Keratinocyte (primary cell): ENCODE measurements around the gene RYR2. TPM values are rescaled to one million over a fixed set of nuclear protein-coding genes. Genes with fewer than 3 reads are reported as not detected.

Experiments
- DNase-seq: peaks from one replicate; pipeline ENCODE4 v3.0.0-alpha.2; 2011; ENCODE audit warnings: low read depth, missing footprints, low spot score
- FAIRE-seq: peaks from 2 replicates; lab custom pipeline; 2011; peaks lifted over from hg19 to GRCh38; lab: Jason Lieb, UNC
- H2AFZ ChIP-seq: 2 replicates; pipeline ENCODE4 v1.6.0; 2012; ENCODE audit warnings: low read length, control low read depth, inconsistent platforms; ENCODE audit not compliant: control insufficient read depth
- H3K27ac ChIP-seq: 2 replicates; pipeline ENCODE4 v1.5.1; 2011; ENCODE audit warnings: low read length; ENCODE audit not compliant: control insufficient read depth, insufficient read depth
- H3K27me3 ChIP-seq: 3 replicates; pipeline ENCODE4 v1.6.0; 2011; ENCODE audit warnings: low read length; ENCODE audit not compliant: control insufficient read depth, insufficient read depth; ENCODE audit errors: extremely low read depth
- H3K36me3 ChIP-seq, 2 experiments: 2 replicates in 1 of 2; 3 replicates in 1 of 2; pipeline ENCODE4 v1.5.1; 2011; ENCODE audit warnings: low read length in 2 of 2, mild to moderate bottlenecking in 1 of 2; ENCODE audit not compliant: control insufficient read depth in 2 of 2, insufficient read depth in 2 of 2; ENCODE audit errors: extremely low read depth in 1 of 2
- H3K4me1 ChIP-seq: 3 replicates; pipeline ENCODE4 v1.5.1; 2011; ENCODE audit warnings: low read length; ENCODE audit not compliant: control insufficient read depth, insufficient read depth; ENCODE audit errors: extremely low read depth
- H3K4me2 ChIP-seq: 3 replicates; pipeline ENCODE4 v1.6.0; 2011; ENCODE audit warnings: low read depth, low read length; ENCODE audit not compliant: control insufficient read depth, insufficient read depth; ENCODE audit errors: extremely low read depth
- H3K4me3 ChIP-seq, 3 experiments: fragments of 200-600 bp in 1 of 3; sonication (generic) in 1 of 3; 2 replicates in 2 of 3; 3 replicates in 1 of 3; pipeline ENCODE4 v1.5.1; 2011 to 2016; ENCODE audit warnings: low read length in 3 of 3, mild to moderate bottlenecking in 3 of 3, control low read depth in 2 of 3, inconsistent platforms in 1 of 3, low read depth in 1 of 3, mixed read lengths in 1 of 3, mixed run types in 1 of 3, moderate library complexity in 1 of 3; ENCODE audit not compliant: control insufficient read depth in 2 of 3, insufficient read depth in 2 of 3; ENCODE audit errors: extremely low read depth in 1 of 3
- H3K79me2 ChIP-seq: 2 replicates; pipeline ENCODE4 v1.6.0; 2012; ENCODE audit warnings: low read length; ENCODE audit not compliant: control insufficient read depth, insufficient read depth
- H3K9ac ChIP-seq: 3 replicates; pipeline ENCODE4 v1.6.0; 2011; ENCODE audit warnings: low read length; ENCODE audit not compliant: control insufficient read depth, insufficient read depth; ENCODE audit errors: extremely low read depth
- H3K9me1 ChIP-seq: 3 replicates; pipeline ENCODE4 v1.6.0; 2011; ENCODE audit warnings: low read length; ENCODE audit not compliant: control insufficient read depth, insufficient read depth; ENCODE audit errors: extremely low read depth
- H3K9me3 ChIP-seq: 2 replicates; pipeline ENCODE4 v1.5.1; 2012; ENCODE audit warnings: low read depth, low read length; ENCODE audit not compliant: control insufficient read depth
- H4K20me1 ChIP-seq: 3 replicates; pipeline ENCODE4 v1.6.0; 2011; ENCODE audit warnings: low read length; ENCODE audit not compliant: control insufficient read depth, insufficient read depth; ENCODE audit errors: extremely low read depth
- EZH2 ChIP-seq: IDR thresholded peaks from one replicate; pipeline ENCODE4 v1.6.1; 2012; ENCODE audit warnings: inconsistent platforms, mild to moderate bottlenecking, low read length, moderate library complexity
- dilution Hi-C: fragments of 300-500 bp; cut with MboI; formaldehyde crosslinking; loops from one replicate; pipeline ENCODE4 v1.7.0; 2020; ENCODE audit warnings: low sequenced_read_pairs; ENCODE audit not compliant: extremely low pct_ligation_motif_present
- polyA plus RNA-seq, 5 experiments: library from polyadenylated mRNA; depleted of rRNA in 3 of 5; stranded (reverse) in 3 of 5; stranded (forward) in 1 of 5; unstranded in 1 of 5; fragments of >200 nt; gene quantifications; 1 replicate in 1 of 5; 2 replicates in 3 of 5; 3 replicates in 1 of 5; pipeline versions ENCODE4 v1.2.1 to v1.2.3, GENCODE V29; 2011 to 2012; ENCODE audit warnings: missing spikeins in 2 of 5, low read depth in 1 of 5, low replicate concordance in 1 of 5
- TF ChIP-seq, protein P1 (sequence below), 3 experiments: IDR thresholded peaks in 1 of 3; conservative IDR thresholded peaks in 1 of 3; optimal IDR thresholded peaks in 1 of 3; 2 replicates in 2 of 3; 3 replicates in 1 of 3; pipeline versions ENCODE3 to v1.5.1; 2011; ENCODE audit warnings: low read length in 3 of 3, mild to moderate bottlenecking in 3 of 3, moderate library complexity in 2 of 3, control low read depth in 1 of 3, inconsistent platforms in 1 of 3; ENCODE audit not compliant: insufficient read depth in 2 of 3; ENCODE audit errors: extremely low read depth in 1 of 3

RYR2 gene
- polyA plus RNA-seq, 1 donor (not counting 4 experiments of a cell fraction or from before 2014, with no cell fraction given), result 0.05 TPM

DNA sequence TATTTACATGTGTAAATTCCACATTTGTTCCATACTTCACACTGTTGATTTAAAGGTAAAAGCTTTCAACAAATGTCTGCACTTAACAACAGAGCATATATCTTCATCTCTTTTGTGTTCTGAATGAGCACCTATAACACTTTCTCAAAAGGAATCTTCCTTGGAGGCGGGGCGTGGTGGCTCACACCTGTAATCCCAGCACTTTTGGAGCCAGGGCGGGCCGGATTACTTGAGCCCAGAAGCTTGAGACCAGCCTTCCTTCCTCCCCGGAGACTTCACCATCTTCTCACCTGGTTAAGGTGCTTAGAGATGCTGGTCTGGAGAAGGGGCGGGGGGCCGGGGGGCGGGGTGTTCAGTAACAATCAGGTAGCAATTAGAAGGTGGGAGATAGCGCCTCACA is 16.5 kb downstream of the RYR2 start:
- H3K27ac ChIP-seq, result no peak overlapping the region
- DNase-seq (no peak), FAIRE-seq (no peak)
- H3K4me1 ChIP-seq, result no peaks in the 10 kb centered on the region
- H3K9ac ChIP-seq, result no peak overlapping the region
- H3K4me3 ChIP-seq, result no peak overlapping the region
- H3K9me1 ChIP-seq, result no peaks in the 10 kb centered on the region
- no peaks in the 10 kb centered on the region for H3K9me3 ChIP-seq
- dilution Hi-C loops, result no loop called here
- TF ChIP-seq EZH2, result no peak
- TF ChIP-seq, protein P1, sequence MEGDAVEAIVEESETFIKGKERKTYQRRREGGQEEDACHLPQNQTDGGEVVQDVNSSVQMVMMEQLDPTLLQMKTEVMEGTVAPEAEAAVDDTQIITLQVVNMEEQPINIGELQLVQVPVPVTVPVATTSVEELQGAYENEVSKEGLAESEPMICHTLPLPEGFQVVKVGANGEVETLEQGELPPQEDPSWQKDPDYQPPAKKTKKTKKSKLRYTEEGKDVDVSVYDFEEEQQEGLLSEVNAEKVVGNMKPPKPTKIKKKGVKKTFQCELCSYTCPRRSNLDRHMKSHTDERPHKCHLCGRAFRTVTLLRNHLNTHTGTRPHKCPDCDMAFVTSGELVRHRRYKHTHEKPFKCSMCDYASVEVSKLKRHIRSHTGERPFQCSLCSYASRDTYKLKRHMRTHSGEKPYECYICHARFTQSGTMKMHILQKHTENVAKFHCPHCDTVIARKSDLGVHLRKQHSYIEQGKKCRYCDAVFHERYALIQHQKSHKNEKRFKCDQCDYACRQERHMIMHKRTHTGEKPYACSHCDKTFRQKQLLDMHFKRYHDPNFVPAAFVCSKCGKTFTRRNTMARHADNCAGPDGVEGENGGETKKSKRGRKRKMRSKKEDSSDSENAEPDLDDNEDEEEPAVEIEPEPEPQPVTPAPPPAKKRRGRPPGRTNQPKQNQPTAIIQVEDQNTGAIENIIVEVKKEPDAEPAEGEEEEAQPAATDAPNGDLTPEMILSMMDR (optimal IDR thresholded peaks at IDR 0.05 in 1 of 3, IDR thresholded peaks at IDR 0.05 in 1 of 3, conservative IDR thresholded peaks at IDR 0.05 in 1 of 3; ENCODE audit: extremely low read depth in 1 of 3, insufficient read depth in 2 of 3, low read length in 3 of 3), result no peak
- no peaks in the 10 kb centered on the region for H3K36me3 ChIP-seq
- no peaks in the 10 kb centered on the region for H4K20me1 ChIP-seq
- H2AFZ ChIP-seq, result no peak overlapping the region
- no peak overlapping the region for H3K4me2 ChIP-seq
- H3K27me3 ChIP-seq, result no peaks in the 10 kb centered on the region
- H3K79me2 ChIP-seq, result no peaks in the 10 kb centered on the region

DNA sequence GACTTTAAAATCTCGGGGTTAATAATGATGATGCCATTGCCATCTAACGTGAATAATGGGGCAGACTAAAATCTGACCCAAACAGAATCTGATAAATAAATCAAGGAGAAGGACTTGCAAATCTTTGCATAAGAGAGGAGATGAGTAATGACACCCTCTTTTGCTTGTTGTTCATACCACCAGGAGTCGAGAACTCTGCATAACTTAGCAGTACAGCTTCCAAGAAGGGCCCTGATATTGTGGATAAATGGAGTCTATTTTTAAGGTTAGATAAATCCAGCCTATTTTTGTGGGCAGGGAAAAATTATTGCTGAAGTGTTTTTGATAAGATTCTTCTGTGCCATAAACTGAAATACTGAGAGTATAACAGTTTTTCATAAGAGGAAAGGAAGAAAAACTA is 17.3 kb downstream of the RYR2 start:
- dilution Hi-C loops, result no loop called here
- Histone ChIP-seq H3K4me2 (no peak overlapping the region), H3K27ac (no peak overlapping the region), H3K9me1 (no peaks in the 10 kb centered on the region), H4K20me1 (no peaks in the 10 kb centered on the region), H3K4me1 (no peaks in the 10 kb centered on the region), H3K79me2 (no peaks in the 10 kb centered on the region), H3K9me3 (no peaks in the 10 kb centered on the region), H3K9ac (no peak overlapping the region), H2AFZ (no peak overlapping the region), H3K4me3 (no peak overlapping the region), H3K27me3 (no peaks in the 10 kb centered on the region), H3K36me3 (no peaks in the 10 kb centered on the region)
- DNase-seq (no peak), FAIRE-seq (no peak)
- TF ChIP-seq EZH2, result no peak
- TF ChIP-seq, protein P1 (optimal IDR thresholded peaks at IDR 0.05 in 1 of 3, IDR thresholded peaks at IDR 0.05 in 1 of 3, conservative IDR thresholded peaks at IDR 0.05 in 1 of 3; ENCODE audit: extremely low read depth in 1 of 3, insufficient read depth in 2 of 3, low read length in 3 of 3), result no peak
